Amniotic epithelial cell (primary cell): ENCODE data around the gene RGPD8.

Experiments used
- DNase-seq: peaks from one replicate; pipeline ENCODE4 v3.0.0-alpha.2; 2010; ENCODE audit warnings: low read depth

The RGPD8 gene

DNA sequence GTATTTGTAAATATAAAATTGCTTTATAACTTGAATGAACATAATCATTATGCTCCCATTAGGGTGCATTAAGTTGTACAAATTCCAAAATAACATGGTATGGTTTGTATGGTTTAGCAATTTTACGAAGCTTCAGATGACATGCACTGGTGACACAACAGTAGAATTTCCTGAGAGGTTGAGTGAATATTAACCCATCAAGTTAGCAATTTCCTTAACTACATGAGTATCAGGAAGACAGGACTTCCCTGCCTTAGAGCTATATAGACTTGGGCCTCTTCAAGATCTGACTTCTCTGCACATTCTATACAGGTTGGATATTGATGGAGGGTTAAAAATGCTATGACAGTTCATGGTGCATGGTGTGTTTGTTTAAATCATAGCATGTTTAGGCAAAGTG lies 97.8 kb downstream of the RGPD8 start:
- no peak for DNase-seq

DNA sequence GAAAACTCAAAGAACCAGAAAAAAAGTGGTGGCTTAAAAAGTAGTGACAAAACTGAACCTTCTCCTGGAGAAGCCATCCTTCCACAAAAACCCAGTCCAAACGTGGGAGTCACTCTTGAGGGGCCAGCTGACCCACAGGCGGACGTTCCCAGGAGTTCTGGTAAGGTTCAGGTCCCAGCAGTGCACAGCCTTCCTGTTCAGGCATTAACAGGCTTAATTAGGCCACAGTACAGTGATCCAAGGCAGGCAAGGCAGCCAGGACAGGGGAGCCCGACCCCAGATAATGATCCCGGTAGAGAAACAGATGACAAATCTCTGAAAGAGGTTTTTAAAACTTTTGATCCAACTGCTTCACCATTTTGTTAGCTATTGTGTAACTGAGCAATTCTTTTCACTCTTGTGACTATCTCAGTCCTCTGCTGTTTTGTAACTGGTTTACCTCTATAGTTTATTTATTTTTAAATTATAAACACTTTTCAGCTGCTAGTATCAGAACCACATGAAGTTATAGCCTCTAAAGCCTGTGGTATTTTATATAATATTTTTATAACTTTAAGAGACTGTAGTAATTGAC lies 101.2 kb downstream of the RGPD8 start:
- DNase-seq, result no peak

DNA sequence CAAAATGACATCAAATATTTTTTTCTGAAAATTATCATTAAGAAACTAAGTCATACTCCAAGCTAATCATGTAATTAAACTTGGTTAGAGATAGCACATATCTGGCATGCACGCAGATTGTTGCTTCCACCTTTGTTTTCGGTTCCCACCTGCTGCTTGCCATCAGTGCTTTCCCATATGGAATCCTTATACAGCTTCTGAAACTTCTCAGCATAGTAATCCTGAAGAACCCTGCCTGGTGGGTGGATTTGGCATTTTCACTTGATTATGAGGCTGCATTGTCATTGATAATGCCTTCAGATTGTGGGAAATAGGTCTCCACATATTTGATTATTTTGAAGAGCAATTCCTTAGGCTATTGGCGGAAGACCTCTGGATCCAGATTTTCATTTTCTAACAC lies 110.5 kb downstream of the RGPD8 start:
- DNase-seq, result no peak

DNA sequence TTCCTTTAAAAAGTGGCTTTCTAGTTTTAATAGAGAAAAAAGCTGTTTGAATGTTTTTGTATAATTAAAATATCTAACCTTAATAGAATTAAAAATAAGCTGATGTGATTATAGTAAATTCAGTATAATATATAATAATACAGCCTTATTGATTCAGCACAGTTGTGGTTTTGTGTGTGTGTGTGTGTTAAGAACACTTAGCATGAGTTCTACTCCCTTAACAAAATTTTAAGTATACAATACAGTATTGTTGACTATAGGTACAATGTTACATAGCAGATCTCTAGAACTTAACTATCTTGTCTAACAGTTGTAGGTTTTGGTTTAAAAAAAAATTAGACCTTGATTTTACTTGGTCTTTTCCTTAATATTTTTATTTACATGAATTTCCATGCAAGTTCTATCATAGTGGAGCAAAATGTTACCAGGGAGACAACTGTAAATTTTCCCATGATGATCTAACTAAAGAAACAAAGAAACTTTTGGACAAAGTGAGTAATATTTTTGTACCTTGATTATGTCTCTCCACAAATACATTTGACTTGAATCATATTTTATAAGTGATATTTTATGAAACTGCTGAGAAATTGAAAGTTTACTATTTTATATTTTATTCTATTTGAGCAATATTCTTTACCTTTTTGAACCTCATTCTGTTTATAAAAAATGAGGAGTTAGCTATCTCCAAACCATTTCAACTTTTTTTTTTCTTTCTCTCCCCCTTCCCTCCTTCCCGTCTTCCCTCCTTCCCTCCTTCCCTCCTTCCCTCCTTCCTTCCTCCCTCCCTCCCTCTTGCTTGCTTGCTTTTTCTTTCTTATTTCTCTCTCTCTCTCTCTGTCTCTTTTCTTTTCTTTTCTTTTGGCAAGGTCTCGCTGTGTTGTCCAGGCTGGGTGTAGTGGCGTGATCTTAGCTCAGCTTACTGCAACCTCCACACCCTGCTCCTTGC lies 111.8 kb downstream of the RGPD8 start:
- peak; percentile 20 for DNase-seq
